Measurements from ENCODE around the gene IMMP2L. TPM values are rescaled to one million over a fixed set of nuclear protein-coding genes. Genes with fewer than 3 reads are reported as not detected.

IMMP2L gene
- polyA plus RNA-seq, 1 of the 3 experiments (the other 2 are of a cell fraction) = 10.7 TPM

GRCh38 chr7:111085356-111085755 lies 476.9 kb downstream of the IMMP2L start (continued):
- TF ChIP-seq IRF3 (IDR thresholded peaks at IDR 0.05; ENCODE audit: low read depth, low read length) (no peak), JUND (IDR thresholded peaks at IDR 0.05) (no peak), YY1 (IDR thresholded peaks at IDR 0.05; ENCODE audit: low read depth) (no peak), GATA2 (CRISPR knock-in tag; IDR thresholded peaks at IDR 0.05) (no peak), NFIC (IDR thresholded peaks at IDR 0.05; ENCODE audit: borderline replicate concordance) (no peak), NRF1 (IDR thresholded peaks at IDR 0.05; ENCODE audit: low read depth, low read length) (no peak), USF1 (IDR thresholded peaks at IDR 0.05; ENCODE audit: borderline replicate concordance, low read depth) (no peak), TEAD4 (IDR thresholded peaks at IDR 0.05; ENCODE audit: borderline replicate concordance, insufficient read depth) (no peak), EP300 (IDR thresholded peaks at IDR 0.05; ENCODE audit: borderline replicate concordance in 1 of 2, low read depth in 1 of 2, low read length in 1 of 2) (no peak)

- Histone ChIP-seq H3K36me3 (replicated peaks in 1 of 2; ENCODE audit: control insufficient read depth in 1 of 2, insufficient read depth in 2 of 2, low read length in 1 of 2) (no peaks in the 10 kb centered on the region), H3K27me3 (ENCODE audit: insufficient read depth) (no peaks in the 10 kb centered on the region), H3K9me3 (peaks cover 7% of the 10 kb centered on the region; the same call in 1 of the 2 replicates), H3K4me1 (ENCODE audit: control insufficient read depth in 1 of 2, insufficient read depth in 2 of 2, low read depth in 1 of 2, low read length in 1 of 2) (peaks cover 0 to 6% of the 10 kb centered on the region in 2 experiments; a peak in 1 of 4 replicates), H2AFZ (ENCODE audit: low read depth) (0 out of 2 replicates have a peak overlapping the region, but pooled peaks have one; percentile 3), H3K27ac (ENCODE audit: low read depth in 2 of 2, low read length in 1 of 2) (no peak overlapping the region), H4K20me1 (ENCODE audit: insufficient read depth) (no peaks in the 10 kb centered on the region), H3K4me3 (ENCODE audit: low read depth in 2 of 2, low read length in 1 of 2) (no peak overlapping the region), H3F3A (replicated peaks; ENCODE audit: insufficient read depth) (no peaks in the 10 kb centered on the region), H3K9me2 (no peaks in the 10 kb centered on the region), H3K4me2 (no peak overlapping the region), H3K9ac (no peak overlapping the region), H3K79me2 (ENCODE audit: insufficient read depth) (no peaks in the 10 kb centered on the region)
- no peak for TF ChIP-seq MEF2A (IDR thresholded peaks at IDR 0.05; ENCODE audit: borderline replicate concordance, low read depth)
- ChIA-PET CTCF (interaction anchor here (1.2 to 1.9 kb wide), 2 partner anchors 8 to 16 kb away, joined by 3 to 4 read pairs; no protein-coding TSS in a partner anchor), POLR2A (no interaction called here)
- DNase-seq = no peak
- 83% methylated on average over 5 of the region's 5 CpGs for WGBS (ENCODE audit: low lambda C conversion rate)
These were observed 478.9 kb downstream of the IMMP2L start for GRCh38 chr7:111083413-111083812.

GRCh38 chr7:111082351-111082750 lies 479.9 kb downstream of the IMMP2L start:
- Histone ChIP-seq H3F3A (replicated peaks; ENCODE audit: insufficient read depth) (no peaks in the 10 kb centered on the region), H3K27ac (ENCODE audit: low read depth in 2 of 2, low read length in 1 of 2) (no peak overlapping the region; a peak in 1 of 4 replicates), H3K79me2 (ENCODE audit: insufficient read depth) (no peaks in the 10 kb centered on the region), H3K27me3 (ENCODE audit: insufficient read depth) (no peaks in the 10 kb centered on the region), H3K36me3 (replicated peaks in 1 of 2; ENCODE audit: control insufficient read depth in 1 of 2, insufficient read depth in 2 of 2, low read length in 1 of 2) (no peaks in the 10 kb centered on the region), H3K4me1 (ENCODE audit: control insufficient read depth in 1 of 2, insufficient read depth in 2 of 2, low read depth in 1 of 2, low read length in 1 of 2) (peaks cover 0 to 6% of the 10 kb centered on the region in 2 experiments; a peak in 1 of 4 replicates), H3K4me3 (ENCODE audit: low read depth in 2 of 2, low read length in 1 of 2) (no peak overlapping the region), H3K4me2 (0 out of 2 replicates have a peak overlapping the region, but pooled peaks have one; percentile 34), H3K9me2 (no peaks in the 10 kb centered on the region), H2AFZ (ENCODE audit: low read depth) (no peak overlapping the region), H4K20me1 (ENCODE audit: insufficient read depth) (no peaks in the 10 kb centered on the region), H3K9ac (no peak overlapping the region), H3K9me3 (peaks cover 7% of the 10 kb centered on the region; the same call in 1 of the 2 replicates)
- WGBS (ENCODE audit: low lambda C conversion rate) = 65% methylated on average over 4 of the region's 4 CpGs
- TF ChIP-seq REST (IDR thresholded peaks at IDR 0.05; ENCODE audit: low read depth, low read length) = no peak
- no peak for TF ChIP-seq FOXJ3 (CRISPR knock-in tag; IDR thresholded peaks at IDR 0.05)
- no peak for TF ChIP-seq GATA2 (CRISPR knock-in tag; IDR thresholded peaks at IDR 0.05)
- no peak for TF ChIP-seq USF1 (IDR thresholded peaks at IDR 0.05; ENCODE audit: borderline replicate concordance, low read depth)
- no peak for TF ChIP-seq USF2 (IDR thresholded peaks at IDR 0.05; ENCODE audit: borderline replicate concordance, low read depth, low read length)
- CTCF ChIA-PET = interaction anchor here (0.7 to 1.9 kb wide), 4 partner anchors 10 to 654 kb away, joined by 3 to 4 read pairs (median 3); no protein-coding TSS in a partner anchor
- DNase-seq = no peak
- POLR2A ChIA-PET = no interaction called here

All from SK-N-SH (cell line).